ENCODE measurements around the gene PEBP1.
"Not testable (repeated sequence)": the region's sequence is repeated elsewhere in the genome, so short reads cannot be mapped to it uniquely, and the experiment has no call there.

The PEBP1 gene

DNA sequence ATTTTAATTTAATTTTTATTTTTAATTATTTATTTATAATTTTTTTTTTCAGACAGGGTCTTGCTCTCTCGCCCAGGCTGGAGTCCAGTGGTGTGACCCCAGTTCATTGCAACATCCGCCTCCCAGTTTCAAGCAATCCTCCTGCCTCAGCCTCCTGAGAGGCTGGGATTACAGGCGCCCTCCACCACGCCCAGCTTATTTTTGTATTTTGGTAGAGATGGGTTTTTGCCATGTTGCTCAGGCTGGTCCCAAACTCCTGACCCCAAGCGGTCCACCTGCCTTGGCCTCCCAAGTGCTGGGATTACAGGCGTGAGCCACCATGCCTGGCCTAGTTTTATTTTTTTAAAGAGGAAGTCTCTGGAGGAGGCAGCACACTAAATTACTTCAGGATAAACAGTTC, 13.7 kb upstream of the PEBP1 start:
- H3K27me3 Mint-ChIP-seq = no peaks in the 10 kb centered on the region
- H3K36me3 Mint-ChIP-seq = no peaks in the 10 kb centered on the region
- peaks cover 9% of the 10 kb centered on the region for H3K4me1 Mint-ChIP-seq
- H3K27ac Mint-ChIP-seq = no peak overlapping the region
- H3K4me3 Mint-ChIP-seq = no peak overlapping the region
- H3K9me3 Mint-ChIP-seq = no peaks in the 10 kb centered on the region

DNA sequence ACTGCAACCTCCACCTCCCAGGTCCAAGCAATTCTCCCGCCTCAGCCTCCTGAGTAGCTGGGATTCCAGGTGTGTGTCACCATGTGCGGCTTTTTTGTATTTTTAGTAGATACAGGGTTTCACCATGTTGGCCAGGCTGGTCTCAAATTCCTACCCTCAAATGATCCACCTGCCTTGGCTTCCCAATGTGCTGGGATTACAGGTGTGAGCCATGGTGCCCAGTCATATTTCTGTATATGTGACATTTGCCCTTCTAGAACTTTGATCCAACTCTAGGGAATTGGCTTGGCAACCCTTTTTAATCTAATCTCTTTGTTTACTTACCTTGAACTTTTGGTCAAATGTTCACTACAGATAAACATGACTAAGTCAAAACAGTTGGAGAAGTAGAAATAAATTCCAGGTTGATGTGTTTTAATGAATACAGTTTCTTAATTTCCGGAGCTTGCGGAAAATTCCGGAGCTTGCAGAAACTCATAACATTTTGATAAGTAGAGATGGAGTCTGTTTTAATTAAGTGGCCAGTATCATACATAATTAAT, 11.5 kb upstream of the PEBP1 start:
- Mint-ChIP-seq H3K4me1 (peaks cover 9% of the 10 kb centered on the region), H3K9me3 (no peaks in the 10 kb centered on the region), H3K4me3 (no peak overlapping the region), H3K27me3 (no peaks in the 10 kb centered on the region), H3K36me3 (no peaks in the 10 kb centered on the region), H3K27ac (no peak overlapping the region)

DNA sequence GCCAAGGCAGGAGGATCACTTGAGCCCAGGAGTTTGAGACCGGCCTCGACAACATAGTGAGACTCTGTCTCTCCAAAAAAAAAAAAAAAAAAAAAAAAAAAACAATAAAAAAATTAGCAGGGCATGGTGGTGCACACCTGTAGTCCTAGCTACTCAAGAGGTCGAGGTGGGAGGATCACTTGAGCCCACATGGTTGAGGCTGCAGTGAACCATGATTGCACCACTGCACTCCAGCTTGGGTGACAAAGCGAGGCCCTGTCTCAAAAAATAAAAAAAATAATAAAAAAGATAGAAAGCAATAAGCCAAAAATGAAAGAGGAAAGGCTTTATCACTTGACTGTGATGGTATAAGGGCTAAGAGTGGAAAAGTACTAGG, 10.2 kb upstream of the PEBP1 start:
- no peaks in the 10 kb centered on the region for H3K27me3 Mint-ChIP-seq
- no peak overlapping the region for H3K27ac Mint-ChIP-seq
- no peaks in the 10 kb centered on the region for H3K36me3 Mint-ChIP-seq
- no peaks in the 10 kb centered on the region for H3K9me3 Mint-ChIP-seq
- H3K4me1 Mint-ChIP-seq = peaks cover 4% of the 10 kb centered on the region
- H3K4me3 Mint-ChIP-seq = no peak overlapping the region

DNA sequence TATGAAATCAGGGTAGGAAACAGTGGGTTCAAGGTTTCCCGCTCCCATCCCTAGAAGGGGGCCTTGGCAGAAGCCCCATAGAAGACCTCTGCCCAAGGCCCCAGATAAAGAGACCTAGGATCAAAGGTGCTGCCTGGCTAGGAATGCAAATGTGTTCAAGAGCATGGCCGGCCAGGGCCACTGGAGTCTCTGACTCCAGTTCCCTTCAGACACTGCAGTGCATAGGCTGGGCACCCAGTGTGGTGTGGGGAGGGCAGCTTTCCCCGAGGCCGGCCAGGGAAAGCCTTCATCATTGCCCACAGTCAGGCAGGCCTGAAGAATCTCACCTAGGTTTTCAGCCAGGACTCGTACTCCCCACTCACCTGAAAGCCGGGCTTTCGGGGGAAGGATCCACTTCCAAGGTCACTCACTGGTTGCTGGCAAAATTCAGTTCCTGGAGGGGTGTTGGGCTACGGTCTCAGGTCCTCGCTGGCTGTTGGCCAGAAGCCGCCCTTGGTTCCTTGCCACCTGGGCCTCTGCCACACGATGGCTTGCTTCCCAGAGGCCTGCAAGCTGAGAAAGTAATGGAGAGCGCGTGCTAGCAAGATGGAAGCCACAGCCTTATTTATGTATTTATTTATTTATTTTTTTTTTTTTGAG, 9.7 kb upstream of the PEBP1 start:
- no peaks in the 10 kb centered on the region for H3K27me3 Mint-ChIP-seq
- no peaks in the 10 kb centered on the region for H3K36me3 Mint-ChIP-seq
- H3K4me3 Mint-ChIP-seq = no peak overlapping the region
- no peaks in the 10 kb centered on the region for H3K9me3 Mint-ChIP-seq
- H3K4me1 Mint-ChIP-seq = no peaks in the 10 kb centered on the region
- no peak overlapping the region for H3K27ac Mint-ChIP-seq

DNA sequence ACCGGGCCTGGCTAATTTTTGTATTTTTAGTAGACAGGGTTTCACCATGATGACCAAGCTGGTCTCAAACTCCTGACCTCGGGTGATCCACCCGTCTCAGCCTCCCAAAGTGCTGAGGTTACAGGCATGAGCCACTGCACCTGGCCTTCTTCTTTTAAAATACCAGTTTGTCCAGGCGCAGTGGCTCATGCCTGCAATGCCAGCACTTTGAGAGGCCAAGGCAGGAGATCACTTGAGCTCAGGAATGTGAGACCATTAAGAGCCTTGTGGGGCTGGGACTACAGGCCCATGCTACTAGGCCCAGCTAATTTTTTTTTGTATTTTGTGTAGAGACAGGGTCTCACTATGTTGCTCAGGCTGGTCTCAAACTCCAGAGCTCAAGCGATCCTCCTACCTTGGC, 8.1 kb upstream of the PEBP1 start:
- Mint-ChIP-seq H3K27me3 (no peaks in the 10 kb centered on the region), H3K36me3 (no peaks in the 10 kb centered on the region), H3K27ac (no peak overlapping the region), H3K4me3 (no peak overlapping the region), H3K9me3 (no peaks in the 10 kb centered on the region), H3K4me1 (peaks cover 4% of the 10 kb centered on the region)

DNA sequence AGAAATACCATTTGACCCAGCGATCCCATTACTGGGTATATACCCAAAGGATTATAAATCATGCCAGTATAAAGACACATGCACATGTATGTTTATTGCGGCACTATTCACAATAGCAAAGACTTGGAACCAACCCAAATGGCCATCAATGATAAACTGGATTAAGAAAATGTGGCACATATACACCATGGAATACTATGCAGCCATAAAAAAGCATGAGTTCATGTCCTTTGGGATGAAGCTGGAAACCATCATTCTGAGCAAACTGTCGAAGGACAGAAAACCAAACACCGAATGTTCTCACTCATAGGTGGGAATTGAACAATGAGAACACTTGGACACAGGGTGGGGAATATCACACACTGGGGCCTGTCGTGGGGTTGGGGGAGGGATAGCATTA, 6.5 kb upstream of the PEBP1 start:
- H3K27ac Mint-ChIP-seq, H3K9me3 Mint-ChIP-seq, H3K27me3 Mint-ChIP-seq, H3K4me1 Mint-ChIP-seq, H3K36me3 Mint-ChIP-seq, H3K4me3 Mint-ChIP-seq: not testable (repeated sequence)

DNA sequence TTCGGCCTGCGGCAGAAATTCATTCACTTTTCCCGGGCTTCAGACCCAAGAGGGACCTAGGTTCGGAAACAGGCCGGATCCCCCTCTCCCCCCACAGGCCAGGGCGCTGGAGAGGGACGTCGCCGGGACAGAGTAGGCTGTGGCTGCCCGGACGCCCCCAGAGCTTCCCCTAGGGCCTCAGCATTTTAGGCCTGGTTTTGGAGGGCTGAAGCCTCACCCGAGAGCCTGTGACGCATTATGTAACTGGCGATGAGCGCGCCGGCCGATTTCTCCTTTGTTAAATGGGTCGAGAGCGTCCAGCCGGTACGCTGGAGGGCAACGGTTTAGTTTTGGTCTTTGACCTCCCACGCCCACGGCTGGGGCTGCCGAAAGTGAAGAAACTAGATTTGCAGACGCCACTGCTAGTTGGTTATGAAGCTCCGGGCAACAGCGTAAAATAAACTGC, 657 bp downstream of the PEBP1 start:
- H3K27me3 Mint-ChIP-seq = no peaks in the 10 kb centered on the region
- peaks cover 7% of the 10 kb centered on the region for H3K36me3 Mint-ChIP-seq
- H3K9me3 Mint-ChIP-seq = no peaks in the 10 kb centered on the region

DNA sequence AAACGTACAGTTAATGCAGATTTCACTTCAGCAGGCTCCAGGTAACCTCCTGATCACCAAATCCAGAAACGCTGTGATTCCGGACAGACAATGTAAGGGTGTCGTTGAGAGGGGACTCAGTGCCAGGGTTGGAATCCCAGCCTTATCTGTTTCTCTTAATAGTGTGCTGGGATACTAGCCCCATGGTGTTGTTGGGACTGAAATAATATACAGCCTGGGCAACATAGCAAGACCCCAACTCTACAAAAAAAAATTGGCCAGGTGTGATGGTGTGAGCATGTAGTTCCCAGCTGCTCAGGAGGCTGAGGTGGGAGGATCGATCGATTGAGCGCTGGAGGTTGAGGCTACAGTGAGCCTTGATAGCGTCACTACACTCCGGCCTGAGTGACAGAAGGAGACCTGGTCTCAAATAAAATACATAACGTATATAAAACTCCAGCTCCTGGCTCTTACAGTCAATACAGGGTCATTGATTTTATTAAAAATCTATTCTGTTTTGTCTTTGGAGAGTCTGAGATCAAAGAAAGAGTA, 1.3 kb downstream of the PEBP1 start:
- Mint-ChIP-seq H3K9me3 (no peaks in the 10 kb centered on the region), H3K27ac (peak overlapping the region; percentile 86), H3K4me1 (peaks cover 32% of the 10 kb centered on the region), H3K36me3 (peaks cover 9% of the 10 kb centered on the region), H3K27me3 (no peaks in the 10 kb centered on the region), H3K4me3 (peak overlapping the region; percentile 98)

More for the DNA sequence above, 657 bp downstream of the PEBP1 start:
- Mint-ChIP-seq H3K4me1 (peaks cover 35% of the 10 kb centered on the region), H3K27ac (peak overlapping the region; percentile 86), H3K4me3 (peak overlapping the region; percentile 98)

DNA sequence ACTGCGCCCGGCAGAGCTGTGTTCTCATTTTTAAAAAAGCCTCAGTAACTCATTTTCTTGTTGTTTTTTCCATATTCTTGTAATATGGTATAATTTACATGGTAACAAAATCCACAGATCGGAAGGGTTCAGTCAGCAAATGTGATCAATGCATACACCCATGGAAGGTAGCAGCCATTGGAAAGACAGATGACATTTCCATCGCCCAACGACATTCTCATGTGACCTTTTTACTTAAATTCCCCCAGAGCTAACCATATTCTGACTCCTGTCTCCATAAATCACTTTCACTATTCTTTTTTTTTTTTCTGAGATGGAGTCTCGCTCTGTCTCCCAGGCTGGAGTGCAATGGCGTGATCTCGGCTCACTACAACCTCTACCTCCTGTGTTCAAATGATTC, 4.9 kb downstream of the PEBP1 start:
- no peak overlapping the region for H3K27ac Mint-ChIP-seq
- H3K4me1 Mint-ChIP-seq = peaks cover 25% of the 10 kb centered on the region
- H3K9me3 Mint-ChIP-seq = no peaks in the 10 kb centered on the region
- peaks cover 17% of the 10 kb centered on the region for H3K36me3 Mint-ChIP-seq
- H3K4me3 Mint-ChIP-seq = no peak overlapping the region
- no peaks in the 10 kb centered on the region for H3K27me3 Mint-ChIP-seq

DNA sequence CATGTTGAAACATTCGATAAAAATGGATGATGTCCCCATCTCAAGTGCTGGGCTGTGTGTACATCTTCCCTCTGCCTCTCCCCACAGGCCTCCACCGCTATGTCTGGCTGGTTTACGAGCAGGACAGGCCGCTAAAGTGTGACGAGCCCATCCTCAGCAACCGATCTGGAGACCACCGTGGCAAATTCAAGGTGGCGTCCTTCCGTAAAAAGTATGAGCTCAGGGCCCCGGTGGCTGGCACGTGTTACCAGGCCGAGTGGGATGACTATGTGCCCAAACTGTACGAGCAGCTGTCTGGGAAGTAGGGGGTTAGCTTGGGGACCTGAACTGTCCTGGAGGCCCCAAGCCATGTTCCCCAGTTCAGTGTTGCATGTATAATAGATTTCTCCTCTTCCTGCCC, 8.6 kb downstream of the PEBP1 start:
- H3K27me3 Mint-ChIP-seq = no peaks in the 10 kb centered on the region
- peaks cover 16% of the 10 kb centered on the region for H3K36me3 Mint-ChIP-seq
- no peaks in the 10 kb centered on the region for H3K9me3 Mint-ChIP-seq
- no peak overlapping the region for H3K4me3 Mint-ChIP-seq
- H3K27ac Mint-ChIP-seq = peak overlapping the region; percentile 55
- H3K4me1 Mint-ChIP-seq = peaks cover 8% of the 10 kb centered on the region

DNA sequence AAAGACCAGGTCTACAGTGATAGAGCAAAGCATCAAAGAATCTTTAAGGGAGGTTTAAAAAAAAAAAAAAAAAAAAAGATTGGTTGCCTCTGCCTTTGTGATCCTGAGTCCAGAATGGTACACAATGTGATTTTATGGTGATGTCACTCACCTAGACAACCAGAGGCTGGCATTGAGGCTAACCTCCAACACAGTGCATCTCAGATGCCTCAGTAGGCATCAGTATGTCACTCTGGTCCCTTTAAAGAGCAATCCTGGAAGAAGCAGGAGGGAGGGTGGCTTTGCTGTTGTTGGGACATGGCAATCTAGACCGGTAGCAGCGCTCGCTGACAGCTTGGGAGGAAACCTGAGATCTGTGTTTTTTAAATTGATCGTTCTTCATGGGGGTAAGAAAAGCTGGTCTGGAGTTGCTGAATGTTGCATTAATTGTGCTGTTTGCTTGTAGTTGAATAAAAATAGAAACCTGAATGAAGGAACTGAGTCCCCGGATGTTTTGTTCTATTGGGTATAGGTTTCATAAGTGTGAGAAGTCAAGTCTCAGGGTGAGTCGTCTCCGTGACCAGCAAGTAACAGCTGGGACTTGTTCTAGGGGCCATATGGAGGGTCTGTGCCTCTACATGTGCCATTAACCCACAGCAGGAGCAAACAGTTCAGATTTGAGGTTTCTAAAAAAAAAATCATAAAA, 9.3 kb downstream of the PEBP1 start:
- no peaks in the 10 kb centered on the region for H3K9me3 Mint-ChIP-seq
- H3K4me1 Mint-ChIP-seq = peaks cover 4% of the 10 kb centered on the region
- peak overlapping the region; percentile 57 for H3K27ac Mint-ChIP-seq
- H3K36me3 Mint-ChIP-seq = peaks cover 13% of the 10 kb centered on the region
- no peak overlapping the region for H3K4me3 Mint-ChIP-seq
- no peaks in the 10 kb centered on the region for H3K27me3 Mint-ChIP-seq

DNA sequence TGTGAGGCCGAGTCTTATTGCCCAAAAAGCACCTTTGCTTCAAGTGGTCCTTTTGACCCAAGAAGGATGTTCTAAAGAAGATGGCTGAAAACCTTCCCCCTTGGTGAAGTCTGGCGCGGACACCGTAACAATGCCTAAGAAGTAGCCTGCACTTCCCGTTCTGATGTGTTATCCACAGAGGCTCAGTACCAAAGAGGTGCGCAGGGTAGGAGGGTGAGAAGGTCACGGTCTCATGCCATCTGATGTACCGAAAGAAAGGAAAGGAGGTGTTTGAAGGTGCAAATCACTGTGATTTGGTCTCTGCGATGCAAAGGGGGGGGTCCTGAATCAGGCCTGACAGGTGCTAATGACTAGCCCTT, 9.9 kb downstream of the PEBP1 start:
- no peak overlapping the region for H3K4me3 Mint-ChIP-seq
- no peaks in the 10 kb centered on the region for H3K27me3 Mint-ChIP-seq
- peaks cover 4% of the 10 kb centered on the region for H3K4me1 Mint-ChIP-seq
- peaks cover 16% of the 10 kb centered on the region for H3K36me3 Mint-ChIP-seq
- no peaks in the 10 kb centered on the region for H3K9me3 Mint-ChIP-seq
- H3K27ac Mint-ChIP-seq = no peak overlapping the region

DNA sequence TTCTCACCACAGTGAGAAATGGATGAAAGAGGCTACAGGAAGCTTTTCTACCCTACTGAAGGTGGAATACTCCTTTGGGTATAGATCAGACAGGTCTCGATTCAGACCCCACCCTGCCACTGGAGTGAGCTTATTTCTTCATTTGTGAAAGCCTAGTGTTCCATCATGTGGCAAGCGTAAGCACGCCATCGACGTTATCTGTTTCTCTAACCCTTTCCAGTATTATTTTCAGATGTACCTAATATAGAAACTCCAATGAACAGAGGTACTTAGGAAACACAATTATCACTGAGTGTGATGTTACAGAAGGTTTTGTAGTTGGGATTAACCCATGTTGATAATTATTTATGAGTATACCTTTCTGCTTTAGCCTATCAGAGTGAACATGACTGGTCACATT, 12.4 kb downstream of the PEBP1 start:
- Mint-ChIP-seq H3K4me1 (peaks cover under 1% of the 10 kb centered on the region), H3K4me3 (no peak overlapping the region), H3K36me3 (peaks cover 11% of the 10 kb centered on the region), H3K9me3 (no peaks in the 10 kb centered on the region), H3K27me3 (no peaks in the 10 kb centered on the region), H3K27ac (no peak overlapping the region)

DNA sequence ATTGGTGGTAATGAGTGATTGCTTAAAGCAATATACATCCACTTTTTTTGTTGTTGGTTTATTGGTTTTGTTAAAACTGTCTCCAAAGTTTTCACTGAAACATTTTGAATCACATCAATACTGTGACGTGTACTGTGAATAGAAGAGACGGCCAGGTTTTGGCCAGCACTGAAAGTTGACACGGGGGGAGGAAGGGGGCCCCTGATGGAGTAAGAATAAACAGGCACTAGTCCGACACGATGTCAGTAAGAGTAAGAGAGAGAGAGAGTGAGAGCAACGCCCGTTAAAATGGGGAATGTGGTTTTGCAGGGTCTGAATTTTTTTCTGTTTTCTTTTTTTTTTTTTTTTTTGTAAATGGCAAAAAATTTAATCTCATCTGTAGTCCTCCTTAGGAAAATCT, 14.7 kb downstream of the PEBP1 start:
- Mint-ChIP-seq H3K36me3 (peaks cover 7% of the 10 kb centered on the region), H3K4me3 (no peak overlapping the region)

DNA sequence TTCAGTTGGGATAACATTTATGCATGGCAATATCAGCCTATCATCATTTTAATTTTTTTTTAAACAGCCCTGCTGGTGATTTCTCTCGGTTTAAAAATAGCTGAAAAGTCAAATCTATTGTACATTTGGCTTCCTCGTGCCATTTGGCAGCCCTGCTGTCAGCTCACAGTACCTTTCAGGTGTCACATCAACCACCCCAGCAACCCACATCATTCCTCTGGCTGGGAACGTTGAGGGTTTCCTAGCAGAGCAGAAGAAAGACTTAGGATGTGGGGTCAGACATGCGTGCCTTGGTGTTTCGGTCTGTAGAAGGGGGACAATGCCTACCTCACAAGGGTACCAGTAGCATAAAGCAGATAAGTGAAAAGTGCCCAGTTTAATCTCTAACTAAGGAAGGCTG, 15.8 kb downstream of the PEBP1 start:
- no peaks in the 10 kb centered on the region for H3K27me3 Mint-ChIP-seq
- H3K36me3 Mint-ChIP-seq = peaks cover 5% of the 10 kb centered on the region
- H3K27ac Mint-ChIP-seq = no peak overlapping the region
- no peaks in the 10 kb centered on the region for H3K4me1 Mint-ChIP-seq
- H3K9me3 Mint-ChIP-seq = no peaks in the 10 kb centered on the region
- no peak overlapping the region for H3K4me3 Mint-ChIP-seq

More for the DNA sequence above, 14.7 kb downstream of the PEBP1 start:
- no peaks in the 10 kb centered on the region for H3K9me3 Mint-ChIP-seq
- H3K27ac Mint-ChIP-seq = peak overlapping the region; percentile 24
- H3K4me1 Mint-ChIP-seq = no peaks in the 10 kb centered on the region
- H3K27me3 Mint-ChIP-seq = no peaks in the 10 kb centered on the region

DNA sequence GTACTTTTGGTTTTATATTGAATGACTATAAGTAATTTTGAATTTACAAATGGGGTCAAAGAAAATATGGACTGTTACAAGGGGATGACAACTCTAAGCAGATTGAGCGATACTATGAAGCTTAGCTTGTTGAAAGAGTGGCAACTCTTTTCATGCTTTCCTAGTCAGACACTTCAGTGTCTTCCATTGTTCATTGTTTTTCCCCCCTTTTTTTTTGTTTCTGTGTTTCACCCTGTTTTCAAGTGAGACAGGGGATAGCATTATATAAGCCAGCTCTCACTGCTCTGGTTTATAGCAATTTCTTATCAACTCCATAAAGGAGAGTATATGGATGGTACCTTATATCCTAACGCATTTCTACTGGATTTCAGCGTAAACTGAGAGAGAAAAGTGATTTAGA, 24.6 kb downstream of the PEBP1 start:
- Mint-ChIP-seq H3K9me3 (no peaks in the 10 kb centered on the region), H3K27me3 (no peaks in the 10 kb centered on the region), H3K27ac (no peak overlapping the region), H3K4me1 (peaks cover 17% of the 10 kb centered on the region), H3K36me3 (peaks cover 13% of the 10 kb centered on the region), H3K4me3 (no peak overlapping the region)
